ENCODE measurements around the gene GM2A.
"Not testable (repeated sequence)": the region's sequence is repeated elsewhere in the genome, so short reads cannot be mapped to it uniquely, and the experiment has no call there.

GM2A gene

GRCh38 chr5:151253605-151253950 lies 593 bp downstream of the GM2A start:
- no peak for DNase-seq (ENCODE audit: low read depth)

- no peak for DNase-seq (ENCODE audit: low read depth)
Measured at GRCh38 chr5:151254556-151254955, 1.6 kb downstream of the GM2A start.

GRCh38 chr5:151254990-151255389 lies 2.0 kb downstream of the GM2A start:
- DNase-seq (ENCODE audit: low read depth): not testable (repeated sequence)

- DNase-seq (ENCODE audit: low read depth): no peak
Measured at GRCh38 chr5:151255621-151256286, 2.8 kb downstream of the GM2A start.

- DNase-seq (ENCODE audit: low read depth): no peak
Measured at GRCh38 chr5:151257731-151258181, 4.8 kb downstream of the GM2A start.

GRCh38 chr5:151258201-151258611 lies 5.2 kb downstream of the GM2A start:
- DNase-seq (ENCODE audit: low read depth): no peak

- DNase-seq (ENCODE audit: low read depth): no peak
Measured at GRCh38 chr5:151258816-151259215, 5.8 kb downstream of the GM2A start.

GRCh38 chr5:151259931-151260330 lies 6.9 kb downstream of the GM2A start:
- DNase-seq (ENCODE audit: low read depth): no peak

GRCh38 chr5:151262532-151262931 lies 9.5 kb downstream of the GM2A start:
- DNase-seq (ENCODE audit: low read depth): no peak

- no peak for DNase-seq (ENCODE audit: low read depth)
Measured at GRCh38 chr5:151264113-151264512, 11.1 kb downstream of the GM2A start.

GRCh38 chr5:151267491-151268260 lies 14.7 kb downstream of the GM2A start:
- no peak for DNase-seq (ENCODE audit: low read depth)

GRCh38 chr5:151270599-151270998 lies 17.6 kb downstream of the GM2A start:
- DNase-seq (ENCODE audit: low read depth): no peak

- no peak for DNase-seq (ENCODE audit: low read depth)
Measured at GRCh38 chr5:151271336-151271735, 18.4 kb downstream of the GM2A start.

GRCh38 chr5:151274666-151275065 lies 21.7 kb downstream of the GM2A start:
- DNase-seq (ENCODE audit: low read depth): no peak

GRCh38 chr5:151275803-151276202 lies 22.8 kb downstream of the GM2A start:
- no peak for DNase-seq (ENCODE audit: low read depth)

- no peak for DNase-seq (ENCODE audit: low read depth)
Measured at GRCh38 chr5:151278845-151279244, 25.9 kb downstream of the GM2A start.

- DNase-seq (ENCODE audit: low read depth): no peak
Measured at GRCh38 chr5:151280443-151280842, 27.5 kb downstream of the GM2A start.

GRCh38 chr5:151281001-151281639 lies 28.1 kb downstream of the GM2A start:
- no peak for DNase-seq (ENCODE audit: low read depth)

GRCh38 chr5:151283120-151283825 lies 30.3 kb downstream of the GM2A start:
- no peak for DNase-seq (ENCODE audit: low read depth)

GRCh38 chr5:151284392-151284967 lies 31.5 kb downstream of the GM2A start:
- DNase-seq (ENCODE audit: low read depth): no peak

- no peak for DNase-seq (ENCODE audit: low read depth)
Measured at GRCh38 chr5:151285683-151286082, 32.7 kb downstream of the GM2A start.

GRCh38 chr5:151286246-151286645 lies 33.3 kb downstream of the GM2A start:
- no peak for DNase-seq (ENCODE audit: low read depth)

Data from GM04503 (cell line).